Skeletal muscle tissue (tissue), 4 donors: ENCODE measurements around the gene ZIC5. TPM values are rescaled to one million over a fixed set of nuclear protein-coding genes. Genes with fewer than 3 reads are reported as not detected.

ENCODE experiments used
- H3K27ac ChIP-seq: one replicate; pipeline ENCODE4 v1.7.0; 2013; ENCODE audit warnings: mild to moderate bottlenecking, low read depth, low read length, inconsistent platforms
- H3K27me3 ChIP-seq, 3 donors: one replicate each; pipeline ENCODE4 v1.7.0; 2013; ENCODE audit warnings: low read length in 3 of 3; ENCODE audit not compliant: control insufficient read depth in 3 of 3, insufficient read depth in 3 of 3
- H3K36me3 ChIP-seq, 3 donors: one replicate each; pipeline ENCODE4 v1.7.0; 2013; ENCODE audit warnings: low read length in 3 of 3; ENCODE audit not compliant: control insufficient read depth in 3 of 3, insufficient read depth in 3 of 3
- H3K4me1 ChIP-seq, 3 donors: one replicate each; pipeline ENCODE4 v1.7.0; 2013; ENCODE audit warnings: low read length in 3 of 3, mild to moderate bottlenecking in 3 of 3; ENCODE audit not compliant: control insufficient read depth in 3 of 3, insufficient read depth in 3 of 3
- H3K4me3 ChIP-seq, 3 donors: one replicate each; pipeline ENCODE4 v1.7.0; 2013; ENCODE audit warnings: low read length in 3 of 3
- H3K9ac ChIP-seq, 3 donors: one replicate each; pipeline ENCODE4 v1.7.0; 2013; ENCODE audit warnings: low read length in 3 of 3, mild to moderate bottlenecking in 3 of 3, moderate library complexity in 2 of 3, low read depth in 1 of 3
- H3K9me3 ChIP-seq, 3 donors: one replicate each; pipeline ENCODE4 v1.7.0; 2013; ENCODE audit warnings: low read length in 3 of 3; ENCODE audit not compliant: control insufficient read depth in 3 of 3
- total RNA-seq: library from RNA; depleted of rRNA; stranded (reverse); fragments of >200 nt; gene quantifications from one replicate; pipeline ENCODE4 v1.2.3, GENCODE V29; 2014
- donor health status: Osteomylitis.

Gene ZIC5
- total RNA-seq, 1 donor from 2014 or later: not detected

GRCh38 chr13:99960663-99961311, 10.8 kb downstream of the ZIC5 start:
- Histone ChIP-seq H3K9me3 (no peaks in the 10 kb centered on the region), H3K4me1 (peaks cover 10 to 31% (median 29%) of the 10 kb centered on the region in 3 donors), H3K9ac (no peak overlapping the region), H3K36me3 (no peaks in the 10 kb centered on the region), H3K4me3 (no peak overlapping the region), H3K27me3 (peaks cover 74 to 81% (median 80%) of the 10 kb centered on the region in 3 donors), H3K27ac (no peak overlapping the region)

- no peaks in the 10 kb centered on the region for H3K36me3 ChIP-seq
- peak overlapping the region in 2 of 3 donors; percentile 27 to 29 for H3K4me3 ChIP-seq
- H3K4me1 ChIP-seq: peaks cover 15 to 36% (median 33%) of the 10 kb centered on the region in 3 donors
- H3K9me3 ChIP-seq: no peaks in the 10 kb centered on the region
- H3K27ac ChIP-seq: no peak overlapping the region
- peak overlapping the region in 1 of 3 donors; percentile 40 for H3K9ac ChIP-seq
- H3K27me3 ChIP-seq: peaks cover 78 to 86% (median 83%) of the 10 kb centered on the region in 3 donors
Measured at GRCh38 chr13:99959540-99960230, 11.9 kb downstream of the ZIC5 start.

- Histone ChIP-seq H3K4me3 (no peak overlapping the region), H3K27ac (no peak overlapping the region), H3K36me3 (no peaks in the 10 kb centered on the region), H3K9ac (no peak overlapping the region), H3K9me3 (no peaks in the 10 kb centered on the region), H3K27me3 (peaks cover 82 to 91% (median 86%) of the 10 kb centered on the region in 3 donors), H3K4me1 (peaks cover 15 to 36% (median 33%) of the 10 kb centered on the region in 3 donors)
Measured at GRCh38 chr13:99959127-99959539, 12.4 kb downstream of the ZIC5 start.

- H3K9ac ChIP-seq: no peak overlapping the region
- H3K27me3 ChIP-seq: peaks cover 85 to 91% (median 86%) of the 10 kb centered on the region in 3 donors
- H3K9me3 ChIP-seq: no peaks in the 10 kb centered on the region
Measured at GRCh38 chr13:99958406-99959126, 13.0 kb downstream of the ZIC5 start.

DNA sequence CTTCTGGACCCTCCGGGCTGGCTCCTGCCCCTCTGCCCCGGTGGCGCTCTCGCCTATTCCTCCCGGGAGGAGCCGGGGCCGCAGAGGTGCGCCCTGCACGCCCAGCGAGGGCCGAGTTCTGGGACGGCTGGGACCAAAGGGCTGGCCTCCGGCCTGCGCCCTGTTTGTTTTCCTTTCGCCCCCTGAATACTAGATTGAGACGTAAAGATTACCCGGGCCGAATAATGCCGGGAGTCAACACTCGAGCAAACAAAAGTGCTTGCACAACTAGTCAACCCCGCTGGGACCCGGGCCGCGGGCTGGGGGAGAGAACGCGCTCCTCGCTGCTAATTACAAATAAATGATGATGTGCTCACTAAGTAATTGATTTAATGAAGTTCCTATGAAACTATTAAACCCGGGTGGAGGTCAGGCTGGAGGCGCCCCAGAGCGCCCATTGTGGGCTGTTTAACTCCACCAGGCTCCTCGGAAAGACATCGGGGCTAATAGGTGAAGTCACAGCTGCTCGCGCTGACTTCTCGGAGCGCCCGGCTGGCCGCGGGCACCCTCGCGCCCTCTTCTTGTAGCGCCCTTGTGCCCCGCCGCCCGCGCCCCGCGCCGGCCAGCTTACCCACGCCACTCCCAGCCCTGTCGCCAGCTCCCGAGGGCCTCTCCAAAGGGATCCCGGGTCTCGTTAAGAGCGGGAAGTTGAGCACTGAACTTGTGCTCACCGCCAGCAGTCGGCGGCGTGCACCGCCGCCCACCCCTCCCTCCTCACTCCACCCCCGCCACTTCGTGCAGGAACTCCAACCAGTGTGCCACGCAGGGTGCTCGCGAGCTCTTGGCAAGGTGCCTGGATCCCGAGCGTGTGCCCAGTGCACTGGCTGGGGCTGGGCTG, 14.9 kb downstream of the ZIC5 start:
- H3K27ac ChIP-seq: no peak overlapping the region
- no peaks in the 10 kb centered on the region for H3K9me3 ChIP-seq
- peak overlapping the region; percentile 43 to 61 (median 61) for H3K4me3 ChIP-seq
- peaks cover 89 to 90% (median 90%) of the 10 kb centered on the region in 3 donors for H3K27me3 ChIP-seq
- no peaks in the 10 kb centered on the region for H3K36me3 ChIP-seq
- H3K9ac ChIP-seq: no peak overlapping the region
- peaks cover 15 to 36% (median 33%) of the 10 kb centered on the region in 3 donors for H3K4me1 ChIP-seq

More at GRCh38 chr13:99958406-99959126, 13.0 kb downstream of the ZIC5 start:
- no peaks in the 10 kb centered on the region for H3K36me3 ChIP-seq
- H3K27ac ChIP-seq: no peak overlapping the region
- peaks cover 15 to 36% (median 33%) of the 10 kb centered on the region in 3 donors for H3K4me1 ChIP-seq
- no peak overlapping the region for H3K4me3 ChIP-seq

- Histone ChIP-seq H3K9ac (peak overlapping the region in 1 of 3 donors; percentile 8), H3K9me3 (peaks cover 0 to 3% (median 0%) of the 10 kb centered on the region in 3 donors), H3K4me1 (peaks cover 15 to 36% (median 33%) of the 10 kb centered on the region in 3 donors), H3K27ac (no peak overlapping the region), H3K36me3 (no peaks in the 10 kb centered on the region), H3K4me3 (peak overlapping the region; percentile 43 to 61 (median 61)), H3K27me3 (peaks cover 85 to 88% (median 86%) of the 10 kb centered on the region in 3 donors)
Measured at GRCh38 chr13:99955747-99956472, 15.7 kb downstream of the ZIC5 start.

- H3K9me3 ChIP-seq: peaks cover 0 to 3% (median 0%) of the 10 kb centered on the region in 3 donors
- no peak overlapping the region for H3K4me3 ChIP-seq
- H3K9ac ChIP-seq: no peak overlapping the region
- no peak overlapping the region for H3K27ac ChIP-seq
- H3K4me1 ChIP-seq: peaks cover 15 to 36% (median 31%) of the 10 kb centered on the region in 3 donors
- H3K36me3 ChIP-seq: no peaks in the 10 kb centered on the region
- H3K27me3 ChIP-seq: peaks cover 81 to 91% (median 89%) of the 10 kb centered on the region in 3 donors
Measured at GRCh38 chr13:99955107-99955746, 16.3 kb downstream of the ZIC5 start.

DNA sequence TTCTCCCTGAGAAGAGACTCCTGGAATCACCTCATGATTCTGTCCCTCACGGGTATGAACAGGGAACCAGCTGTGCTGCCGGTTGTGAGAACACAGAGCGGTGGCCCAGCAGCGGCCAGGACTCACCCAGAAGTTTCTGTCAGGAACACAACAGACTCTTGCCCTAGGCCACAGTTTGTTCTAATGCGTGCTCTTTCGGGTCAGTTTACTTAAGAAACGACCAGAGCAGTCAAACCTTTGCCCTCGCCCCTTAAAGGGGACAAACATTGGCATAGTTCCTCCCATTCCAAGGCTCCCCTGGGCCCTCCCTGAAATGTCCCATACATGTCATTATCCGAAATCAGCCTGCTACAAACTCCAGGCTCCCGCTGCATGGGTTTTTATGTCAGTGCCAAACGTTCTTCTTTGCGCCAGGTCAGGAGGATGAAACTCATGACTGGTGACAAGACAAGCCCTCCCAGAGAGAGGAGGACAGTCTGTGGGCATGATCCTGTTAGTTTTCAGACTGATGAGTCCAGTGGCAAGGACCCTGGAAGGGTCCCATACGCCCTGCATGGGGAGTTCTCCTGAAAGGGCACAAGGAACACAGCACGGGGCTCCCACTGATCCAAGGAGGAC, 18.3 kb downstream of the ZIC5 start:
- Histone ChIP-seq H3K9me3 (peaks cover 0 to 3% (median 0%) of the 10 kb centered on the region in 3 donors), H3K36me3 (no peaks in the 10 kb centered on the region), H3K27me3 (peaks cover 65 to 78% (median 75%) of the 10 kb centered on the region in 3 donors), H3K4me3 (no peak overlapping the region), H3K27ac (no peak overlapping the region), H3K4me1 (peaks cover 15 to 22% (median 21%) of the 10 kb centered on the region in 3 donors), H3K9ac (no peak overlapping the region)
